Retina (tissue), 1 donor: ENCODE data around the gene LRP1B.

Experiments
- DNase-seq: peaks from one replicate; pipeline ENCODE4 v3.0.0-alpha.2; 2016

LRP1B gene

DNA sequence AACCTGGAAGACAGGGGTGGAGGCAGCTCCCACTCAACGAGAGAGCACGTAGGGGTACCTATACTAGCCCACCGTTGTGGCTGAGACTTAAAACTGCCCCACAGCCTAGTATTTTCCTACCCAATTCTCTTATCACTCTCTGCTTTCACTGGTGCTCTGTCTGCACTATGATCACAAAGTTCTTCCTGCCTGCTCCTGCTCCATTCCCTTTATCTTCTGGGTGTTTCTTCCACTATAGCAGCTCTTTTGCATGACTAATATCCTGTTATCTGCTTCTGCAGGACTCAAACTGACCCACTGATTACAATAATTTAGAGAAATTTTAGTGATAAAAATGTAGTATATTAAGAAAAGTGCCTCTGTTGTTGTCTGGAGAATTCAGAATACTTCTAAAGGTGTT is 184.8 kb downstream of the LRP1B start:
- DNase-seq = no peak

DNA sequence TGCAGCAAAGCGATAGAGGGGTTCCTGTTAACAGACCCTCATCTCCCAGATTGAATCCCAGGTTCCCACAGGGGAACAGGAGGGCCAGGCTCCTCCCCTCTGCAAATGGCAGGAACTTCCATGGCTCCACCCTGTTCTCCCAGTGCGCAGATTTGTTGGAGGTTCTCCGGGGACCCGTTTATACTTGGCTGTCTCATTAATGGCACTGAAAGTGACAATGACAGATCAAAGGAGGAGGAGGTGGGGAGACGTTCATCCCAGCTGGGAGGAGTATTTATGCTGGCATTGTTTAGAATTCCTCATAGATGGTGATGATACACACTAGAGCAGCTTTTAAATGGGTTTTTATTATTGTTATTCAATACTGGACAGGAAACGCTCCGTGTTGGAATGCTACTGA is 186.9 kb downstream of the LRP1B start:
- no peak for DNase-seq

DNA sequence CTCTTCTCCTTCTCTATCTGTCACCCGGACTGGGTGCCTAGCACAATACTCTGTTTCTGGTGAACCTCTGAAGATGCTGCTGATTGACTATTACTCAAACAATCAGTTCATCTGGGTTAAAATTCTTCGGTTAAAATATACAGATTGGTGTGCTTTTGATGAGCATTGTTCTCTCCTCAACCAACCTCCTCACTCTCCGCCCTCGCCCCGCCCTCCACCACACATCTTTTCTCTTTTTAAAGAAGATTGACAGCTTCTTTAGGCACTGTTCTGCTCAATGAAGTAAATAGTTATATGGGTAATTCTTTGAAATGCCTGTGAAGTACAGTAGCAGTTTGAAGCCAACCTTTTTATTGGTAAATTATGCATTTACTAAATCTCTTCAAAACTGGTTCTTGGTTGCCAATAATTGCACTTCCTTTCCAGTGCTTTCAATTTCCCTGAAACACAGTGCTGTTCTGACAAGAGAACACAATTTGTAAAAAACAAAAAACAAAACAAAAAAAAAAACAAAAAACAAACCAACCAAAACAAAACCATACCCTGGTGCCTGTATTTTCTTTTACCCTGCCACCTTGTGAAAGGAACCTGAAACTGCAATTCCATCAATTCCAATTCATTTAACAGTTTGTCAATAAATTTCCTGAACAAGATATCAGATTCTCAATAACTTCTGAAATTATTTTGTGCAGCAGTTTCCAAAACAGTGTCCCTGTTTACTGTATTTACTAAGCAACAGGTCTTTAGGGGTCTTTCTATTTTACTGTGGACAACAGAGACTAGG is 188.6 kb downstream of the LRP1B start:
- no peak for DNase-seq

DNA sequence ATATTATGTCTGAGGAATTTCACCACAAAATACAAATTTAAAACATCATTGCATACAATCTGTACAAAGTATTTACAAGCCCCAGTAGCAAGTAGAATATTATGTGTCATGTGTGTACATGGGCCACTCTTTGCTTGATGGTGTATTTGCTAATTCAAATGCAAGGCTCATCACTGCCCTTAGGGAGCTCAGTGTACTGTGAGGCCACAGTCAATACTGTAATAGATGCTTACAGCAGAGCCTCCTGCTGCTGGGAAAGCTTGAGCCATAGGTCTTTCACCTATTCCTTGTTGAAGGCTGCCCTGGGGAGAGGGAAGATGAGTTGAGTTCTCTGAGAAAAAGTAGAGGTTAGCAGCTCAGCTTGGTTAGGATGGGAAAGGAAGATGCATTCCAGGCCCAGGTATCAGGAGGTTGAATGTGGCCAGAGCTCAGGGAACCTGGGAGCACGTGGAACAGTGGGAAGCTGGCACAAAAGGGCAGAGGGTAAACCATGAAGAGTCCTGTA is 189.6 kb downstream of the LRP1B start:
- DNase-seq = no peak

GRCh38 chr2:141940709-141941108 is 190.1 kb downstream of the LRP1B start:
- no peak for DNase-seq

- DNase-seq = no peak
These were observed 197.6 kb downstream of the LRP1B start for GRCh38 chr2:141933226-141933625.

DNA sequence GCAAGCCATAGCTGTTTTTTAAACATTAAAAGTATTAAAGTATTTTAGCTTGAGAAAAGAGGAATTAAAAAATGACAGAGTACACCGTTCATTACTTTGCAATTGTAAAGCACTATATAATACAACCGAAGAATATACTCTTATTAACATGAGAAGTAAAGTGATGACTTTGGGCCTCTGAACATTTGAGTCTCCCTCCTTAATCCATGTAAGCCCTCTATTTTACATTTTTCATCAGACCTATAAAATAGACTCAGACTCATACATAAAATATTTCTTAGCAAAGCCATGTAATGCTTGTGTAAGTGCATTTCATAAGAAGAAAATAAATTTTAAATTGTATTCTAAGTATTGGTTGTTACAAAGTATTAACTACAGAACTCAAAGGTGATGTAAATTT is 198.6 kb downstream of the LRP1B start:
- DNase-seq = no peak

DNA sequence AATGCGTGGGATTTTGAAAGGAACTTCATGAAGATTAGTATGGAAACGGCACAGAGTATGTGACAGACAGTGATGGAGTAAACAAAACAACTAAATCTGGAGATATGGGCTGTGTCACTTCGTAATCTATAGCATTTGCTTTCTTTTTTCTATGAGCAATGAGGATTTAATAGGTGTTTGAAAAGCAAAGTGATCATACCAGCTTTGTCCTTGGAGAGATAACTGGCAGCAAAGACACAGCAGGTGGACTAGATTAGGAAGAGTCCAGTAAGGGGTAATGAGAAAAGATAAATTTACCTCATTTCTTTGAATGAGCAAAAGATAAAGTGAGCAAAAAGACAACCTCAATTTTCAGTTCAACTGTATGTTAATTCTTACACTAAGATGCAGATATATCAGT is 199.0 kb downstream of the LRP1B start:
- DNase-seq = no peak

- no peak for DNase-seq
These were observed 200.0 kb downstream of the LRP1B start for GRCh38 chr2:141930803-141931202.

DNA sequence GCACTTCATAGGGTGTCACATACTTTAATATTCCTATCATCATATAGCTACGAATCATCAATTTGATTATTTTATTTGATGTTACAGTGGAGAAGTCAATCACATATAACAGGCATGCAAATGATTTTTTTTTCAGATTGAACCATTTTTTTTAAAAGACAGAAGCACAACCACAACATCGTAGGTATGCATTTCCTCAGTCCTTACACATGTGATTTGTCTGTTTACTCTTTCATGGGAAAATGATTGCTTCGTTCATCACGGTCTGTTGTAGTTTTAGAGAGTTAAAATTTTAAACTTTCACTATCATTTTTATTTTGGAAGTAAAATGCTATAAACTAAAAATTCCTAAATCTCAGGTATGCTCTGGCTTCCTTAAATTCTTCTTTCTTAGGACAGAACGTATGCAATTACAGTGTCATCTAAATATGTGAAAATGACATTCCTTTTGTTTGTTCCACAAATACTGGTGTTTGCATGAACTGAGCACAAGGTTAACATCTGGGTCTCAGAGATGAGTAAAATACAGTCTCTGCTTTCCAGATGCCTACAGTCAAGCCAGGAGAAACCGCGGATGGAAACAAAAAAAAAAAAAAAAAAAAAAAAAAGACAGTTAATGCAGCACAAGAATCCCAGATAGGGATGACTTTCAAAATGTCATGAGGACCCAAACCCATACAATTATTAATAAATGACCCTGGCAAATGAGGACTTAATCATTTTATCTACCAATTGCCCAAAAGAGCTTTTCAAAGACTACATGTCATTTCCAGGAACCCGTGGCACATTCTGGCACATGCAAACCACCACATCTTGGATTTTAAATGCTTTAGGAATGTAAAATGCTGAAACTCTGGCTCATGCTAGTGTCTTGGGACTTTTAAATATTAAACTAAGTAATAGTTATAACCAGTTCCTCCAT is 201.2 kb downstream of the LRP1B start:
- DNase-seq = no peak

DNA sequence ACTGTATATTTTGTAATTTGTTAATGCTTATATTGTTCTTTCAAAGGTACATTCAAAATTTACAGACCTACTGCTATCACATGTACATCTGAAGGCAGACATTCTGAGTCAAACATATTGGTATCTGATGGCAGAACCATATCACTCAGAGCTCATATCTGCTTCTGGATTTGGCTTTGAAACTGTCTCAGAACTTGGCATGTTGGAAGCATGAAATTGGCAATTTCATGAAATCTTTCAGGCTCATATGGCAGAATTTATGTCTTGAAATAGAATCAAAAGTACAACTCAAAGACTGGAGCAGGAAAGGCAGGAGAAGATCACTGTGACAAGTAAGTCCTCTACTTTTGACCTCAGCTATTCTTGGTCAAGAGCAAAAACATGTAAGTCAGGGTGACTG is 202.3 kb downstream of the LRP1B start:
- DNase-seq = no peak

DNA sequence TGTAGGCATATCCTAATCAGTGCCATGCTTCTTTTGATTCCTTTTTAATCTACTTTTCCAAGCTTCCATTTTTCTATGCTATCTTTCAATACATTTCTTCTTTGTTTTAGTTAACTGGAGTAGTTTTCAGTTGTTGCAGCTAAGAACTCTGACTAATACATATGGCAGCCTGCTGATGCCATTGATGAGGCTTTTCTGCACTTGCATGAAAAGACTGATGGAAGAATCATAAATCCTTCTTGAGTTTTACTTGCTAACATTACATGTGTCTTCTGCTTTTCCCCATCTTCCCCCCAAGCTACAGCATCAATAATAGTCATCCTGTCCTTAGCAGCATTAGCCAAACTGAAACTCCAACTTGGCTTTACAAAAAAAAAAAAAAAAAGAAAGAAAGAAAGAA is 203.3 kb downstream of the LRP1B start:
- DNase-seq = no peak

GRCh38 chr2:141925511-141925910 is 205.3 kb downstream of the LRP1B start:
- no peak for DNase-seq

DNA sequence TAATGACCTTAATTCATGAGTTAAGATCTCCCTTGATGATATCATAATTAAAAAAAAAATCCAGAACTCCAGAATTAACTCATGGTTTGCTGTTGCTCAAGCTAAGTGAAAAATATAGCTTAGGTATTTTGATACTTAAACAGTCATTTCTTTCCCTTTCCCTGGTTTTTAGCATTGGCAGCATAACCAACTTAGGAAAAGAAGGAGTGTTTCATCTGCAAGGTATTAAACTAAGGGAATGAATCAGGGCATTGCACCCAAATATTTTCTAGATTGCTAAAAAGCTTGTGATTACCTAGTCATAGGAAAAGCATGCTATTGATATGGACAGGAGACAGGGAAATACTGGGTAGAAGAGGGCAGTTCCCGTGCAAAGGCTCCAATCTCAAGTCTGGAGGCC is 207.2 kb downstream of the LRP1B start:
- DNase-seq = no peak

GRCh38 chr2:141911485-141912066 is 219.2 kb downstream of the LRP1B start:
- no peak for DNase-seq

GRCh38 chr2:141906678-141907077 is 224.1 kb downstream of the LRP1B start:
- DNase-seq = no peak

DNA sequence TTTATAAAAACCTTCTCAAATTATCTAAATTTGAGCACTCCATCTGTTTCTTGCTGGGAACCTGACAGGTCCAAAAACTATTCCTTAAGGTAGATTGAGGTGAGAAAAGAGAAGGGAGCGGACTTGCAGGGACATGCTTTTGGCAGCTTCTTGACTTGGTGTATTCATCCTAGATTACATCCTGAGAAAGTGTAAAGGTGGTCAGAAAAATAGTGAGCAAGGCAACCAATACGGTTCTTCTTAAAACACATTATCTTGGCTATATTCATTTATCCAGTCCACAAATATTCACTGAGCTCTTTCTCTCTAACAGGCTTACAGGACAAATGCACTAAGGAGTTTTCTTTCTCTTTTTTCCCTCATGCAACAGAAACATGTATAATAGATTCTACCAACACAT is 230.0 kb downstream of the LRP1B start:
- no peak for DNase-seq

DNA sequence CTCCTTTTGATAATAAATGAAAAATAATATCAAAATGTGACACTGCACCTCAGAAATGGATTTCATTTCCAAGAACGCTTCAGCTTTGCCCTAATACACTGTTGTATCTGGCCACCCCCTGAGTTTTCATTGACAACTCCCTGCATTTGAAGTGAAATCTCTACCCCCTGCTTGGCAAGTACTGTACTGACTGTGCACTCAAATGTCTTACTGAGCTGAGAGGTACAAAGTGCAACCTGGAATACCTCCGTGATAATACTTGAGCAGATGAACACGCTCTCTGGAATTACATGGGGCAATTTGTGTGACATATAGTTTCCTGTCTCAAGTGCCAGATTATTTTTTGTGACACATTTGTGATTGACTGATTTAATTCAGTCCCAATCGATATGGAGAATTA is 231.1 kb downstream of the LRP1B start:
- no peak for DNase-seq

DNA sequence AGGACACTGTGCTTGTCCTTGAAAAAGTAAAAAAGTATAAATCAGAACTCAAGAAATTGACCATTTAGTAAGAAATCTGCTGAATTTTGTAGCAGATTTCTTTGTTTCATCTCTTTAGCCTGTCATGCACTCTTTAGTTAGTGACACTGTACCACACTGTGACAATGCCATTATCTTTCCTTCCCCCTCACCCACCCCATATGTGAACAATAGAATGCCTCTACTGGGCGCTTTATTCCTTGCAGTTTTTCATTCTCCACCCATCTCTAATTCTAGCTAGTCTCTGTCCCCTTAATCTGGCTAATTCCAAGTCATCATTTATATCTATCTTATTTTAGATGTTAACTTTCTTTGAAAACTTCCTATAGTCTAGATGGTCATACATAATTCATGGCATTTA is 241.0 kb downstream of the LRP1B start:
- no peak for DNase-seq

DNA sequence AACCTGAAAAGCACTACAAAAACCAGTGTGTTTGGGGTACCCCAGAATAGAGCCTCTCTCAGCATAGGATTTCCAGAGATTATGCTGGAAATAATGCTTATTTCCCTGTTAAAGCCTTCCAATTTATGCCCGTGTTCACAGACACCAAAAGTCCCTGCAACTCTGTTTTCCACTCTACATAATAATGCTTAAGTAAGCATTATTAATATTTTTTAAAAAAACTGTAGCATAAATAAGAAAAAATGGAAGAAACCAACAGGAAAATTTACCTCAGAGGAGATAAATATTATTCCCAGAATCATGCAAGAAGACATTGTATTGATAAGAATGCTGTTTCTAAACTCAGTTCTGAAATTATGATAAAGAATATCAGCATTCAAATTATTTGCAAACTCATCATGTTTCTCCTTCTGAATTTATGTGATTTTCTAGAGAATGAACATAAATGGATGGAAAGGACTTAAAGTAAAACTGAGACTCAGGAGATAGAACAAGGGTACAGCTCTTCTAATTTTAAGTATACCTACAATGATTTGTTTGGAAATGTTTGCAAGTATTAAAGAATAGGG is 241.7 kb downstream of the LRP1B start:
- DNase-seq = no peak

- DNase-seq = no peak
These were observed 243.5 kb downstream of the LRP1B start for GRCh38 chr2:141887363-141887762.

DNA sequence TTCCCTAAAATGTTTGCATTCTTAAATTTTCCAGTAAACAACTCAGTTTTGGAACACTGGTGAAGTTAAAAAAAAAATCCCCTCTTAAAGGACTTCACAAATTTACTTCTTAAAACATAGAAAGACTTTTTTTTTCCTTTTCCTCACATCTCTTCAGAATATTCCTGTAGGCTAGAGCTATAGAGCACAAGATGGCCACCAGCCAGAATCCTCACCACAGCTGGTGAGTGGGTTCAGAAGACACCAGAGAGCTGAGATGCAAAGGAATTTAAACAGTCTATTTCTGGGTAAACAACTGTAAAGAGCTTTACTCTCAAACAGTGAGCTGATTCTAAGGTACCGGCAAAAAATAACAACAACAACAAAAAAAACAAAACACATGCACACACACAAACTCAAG is 252.8 kb downstream of the LRP1B start:
- DNase-seq = no peak

GRCh38 chr2:141871913-141872634 is 258.7 kb downstream of the LRP1B start:
- DNase-seq = no peak
